NCI-H524 treated with DMSO at 0.1 percent for 48 hours (cell line): ENCODE results near the gene RABGGTB.
"Not testable (repeated sequence)": the region's sequence is repeated elsewhere in the genome, so short reads cannot be mapped to it uniquely, and the experiment has no call there.

ENCODE experiments used
- DNase-seq: peaks from one replicate; lab custom pipeline; 2025; lab: John Stamatoyannopoulos, UW

The RABGGTB gene

GRCh38 chr1:75795703-75796193 is 9.7 kb downstream of the RABGGTB start:
- no peak for DNase-seq

- no peak for DNase-seq
Measured at GRCh38 chr1:75796376-75797272, 10.6 kb downstream of the RABGGTB start, which contains the start of gene MSH4. TSS of gene MSH4 (plus strand) at chr1:75796882. CDS start at chr1:75796986, 104 bp downstream.

- no peak for DNase-seq
Measured at GRCh38 chr1:75797273-75797588, 11.2 kb downstream of the RABGGTB start.

- no peak for DNase-seq
Measured at GRCh38 chr1:75797606-75798216, 11.7 kb downstream of the RABGGTB start.

GRCh38 chr1:75801480-75801879 is 15.4 kb downstream of the RABGGTB start:
- DNase-seq: not testable (repeated sequence)

- no peak for DNase-seq
Measured at GRCh38 chr1:75808921-75809320, 22.9 kb downstream of the RABGGTB start.

- DNase-seq: not testable (repeated sequence)
Measured at GRCh38 chr1:75810113-75810512, 24.1 kb downstream of the RABGGTB start.

GRCh38 chr1:75811211-75811981 is 25.3 kb downstream of the RABGGTB start:
- no peak for DNase-seq

GRCh38 chr1:75812065-75812464 is 26.0 kb downstream of the RABGGTB start:
- no peak for DNase-seq

- not testable (repeated sequence) for DNase-seq
Measured at GRCh38 chr1:75823596-75823995, 37.5 kb downstream of the RABGGTB start.

- DNase-seq: no peak
Measured at GRCh38 chr1:75836528-75837100, 50.6 kb downstream of the RABGGTB start.

- DNase-seq: no peak
Measured at GRCh38 chr1:75838079-75838478, 52.0 kb downstream of the RABGGTB start.

GRCh38 chr1:75841421-75841820 is 55.4 kb downstream of the RABGGTB start:
- DNase-seq: no peak
